HL-60 (cell line): ENCODE measurements around the gene CCDC6.

ENCODE experiments used
- GABPA ChIP-seq: IDR thresholded peaks from 2 replicates; pipeline ENCODE4 v1.6.1; 2012; ENCODE audit warnings: low read depth
- TF ChIP-seq, protein P1 (sequence below): IDR thresholded peaks from one replicate; pipeline ENCODE4 v1.5.1; 2011; ENCODE audit warnings: low read length, control low read depth, inconsistent platforms; ENCODE audit not compliant: insufficient read depth

DNA sequence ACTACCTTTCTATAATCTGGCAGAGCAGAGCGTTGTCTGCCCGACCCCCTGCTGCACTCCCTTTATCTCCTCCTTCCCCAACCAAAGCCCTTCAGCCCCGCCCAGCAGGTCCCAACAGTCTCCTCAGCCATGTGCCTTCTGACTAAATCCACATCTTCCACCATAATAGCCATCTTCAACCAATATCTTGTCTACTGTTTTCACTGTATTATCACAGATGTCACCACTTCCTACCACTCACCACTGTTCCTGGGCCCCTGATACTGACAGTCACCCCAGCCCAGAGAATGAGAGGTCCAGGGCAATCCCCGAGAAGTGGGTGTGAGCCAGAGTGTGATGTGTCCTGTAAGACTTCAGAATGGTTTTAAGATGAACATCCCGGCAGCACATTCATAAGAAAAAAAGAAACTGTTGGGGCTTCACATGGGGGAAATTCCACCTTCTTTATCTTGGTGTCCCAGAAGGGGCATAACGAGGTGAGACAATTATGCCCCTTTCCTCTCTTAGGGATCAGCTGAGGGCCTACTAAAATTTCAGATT lies 25.3 kb downstream of the CCDC6 start:
- TF ChIP-seq, protein P1, sequence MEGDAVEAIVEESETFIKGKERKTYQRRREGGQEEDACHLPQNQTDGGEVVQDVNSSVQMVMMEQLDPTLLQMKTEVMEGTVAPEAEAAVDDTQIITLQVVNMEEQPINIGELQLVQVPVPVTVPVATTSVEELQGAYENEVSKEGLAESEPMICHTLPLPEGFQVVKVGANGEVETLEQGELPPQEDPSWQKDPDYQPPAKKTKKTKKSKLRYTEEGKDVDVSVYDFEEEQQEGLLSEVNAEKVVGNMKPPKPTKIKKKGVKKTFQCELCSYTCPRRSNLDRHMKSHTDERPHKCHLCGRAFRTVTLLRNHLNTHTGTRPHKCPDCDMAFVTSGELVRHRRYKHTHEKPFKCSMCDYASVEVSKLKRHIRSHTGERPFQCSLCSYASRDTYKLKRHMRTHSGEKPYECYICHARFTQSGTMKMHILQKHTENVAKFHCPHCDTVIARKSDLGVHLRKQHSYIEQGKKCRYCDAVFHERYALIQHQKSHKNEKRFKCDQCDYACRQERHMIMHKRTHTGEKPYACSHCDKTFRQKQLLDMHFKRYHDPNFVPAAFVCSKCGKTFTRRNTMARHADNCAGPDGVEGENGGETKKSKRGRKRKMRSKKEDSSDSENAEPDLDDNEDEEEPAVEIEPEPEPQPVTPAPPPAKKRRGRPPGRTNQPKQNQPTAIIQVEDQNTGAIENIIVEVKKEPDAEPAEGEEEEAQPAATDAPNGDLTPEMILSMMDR, result no peak
- no peak for TF ChIP-seq GABPA
